Nephron (organoid): ENCODE results near the gene ARMC7.
A peak's percentile ranks its signal among the peaks of the same experiment; 100 is the strongest.

Experiments used
- H3K27ac Mint-ChIP-seq, 3 experiments: 2 replicates each; pipeline ENCODE4 v1.8.0; 2020; ENCODE audit warnings: mixed read lengths in 3 of 3, mild to moderate bottlenecking in 2 of 3, moderate library complexity in 1 of 3
- H3K27me3 Mint-ChIP-seq: 2 replicates; pipeline ENCODE4 v1.8.0; 2021; ENCODE audit warnings: low read depth, mild to moderate bottlenecking, moderate library complexity, mixed read lengths
- H3K36me3 Mint-ChIP-seq: 2 replicates; pipeline ENCODE4 v1.8.0; 2020; ENCODE audit warnings: low read depth, mixed read lengths
- H3K4me1 Mint-ChIP-seq: 2 replicates; pipeline ENCODE4 v1.8.0; 2020; ENCODE audit warnings: mixed read lengths
- H3K4me3 Mint-ChIP-seq, 3 experiments: 2 replicates each; pipeline ENCODE4 v1.8.0; 2020; ENCODE audit warnings: mild to moderate bottlenecking in 3 of 3, mixed read lengths in 3 of 3, moderate library complexity in 2 of 3
- H3K9me3 Mint-ChIP-seq: 2 replicates; pipeline ENCODE4 v1.8.0; 2020; ENCODE audit warnings: mixed read lengths
- CTCF ChIP-seq, 3 experiments: fragments of 200-600 bp; sonication (generic); IDR thresholded peaks; one replicate each; pipeline ENCODE4 v1.5.0; 2021; ENCODE audit warnings: antibody characterized with exemption in 3 of 3; ENCODE audit not compliant: unreplicated experiment in 3 of 3

The ARMC7 gene

GRCh38 chr17:75099881-75100595 lies 9.7 kb upstream of the ARMC7 start:
- Mint-ChIP-seq H3K9me3 (no peaks in the 10 kb centered on the region), H3K27ac (no peak overlapping the region), H3K4me1 (no peaks in the 10 kb centered on the region), H3K4me3 (no peak overlapping the region), H3K27me3 (peaks cover 3% of the 10 kb centered on the region), H3K36me3 (peaks cover 14% of the 10 kb centered on the region)
- TF ChIP-seq CTCF (IDR thresholded peaks at IDR 0.05; ENCODE audit: unreplicated experiment in 3 of 3), result no peak

GRCh38 chr17:75102385-75102821 lies 7.4 kb upstream of the ARMC7 start:
- Mint-ChIP-seq H3K9me3 (no peaks in the 10 kb centered on the region), H3K27me3 (peaks cover 13% of the 10 kb centered on the region), H3K27ac (no peak overlapping the region), H3K4me1 (peaks cover 8% of the 10 kb centered on the region), H3K4me3 (no peak overlapping the region), H3K36me3 (peaks cover 20% of the 10 kb centered on the region)
- no peak for TF ChIP-seq CTCF (IDR thresholded peaks at IDR 0.05; ENCODE audit: unreplicated experiment in 3 of 3)

GRCh38 chr17:75103601-75104554 lies 5.9 kb upstream of the ARMC7 start:
- TF ChIP-seq CTCF (IDR thresholded peaks at IDR 0.05; ENCODE audit: unreplicated experiment in 3 of 3), result no peak
- Mint-ChIP-seq H3K27me3 (peaks cover 19% of the 10 kb centered on the region), H3K9me3 (no peaks in the 10 kb centered on the region), H3K4me3 (no peak overlapping the region), H3K27ac (no peak overlapping the region), H3K36me3 (peaks cover 14% of the 10 kb centered on the region), H3K4me1 (peaks cover 8% of the 10 kb centered on the region)

- peak; percentile 68 to 78 (median 76) for TF ChIP-seq CTCF (IDR thresholded peaks at IDR 0.05; ENCODE audit: unreplicated experiment in 3 of 3)
- H3K4me1 Mint-ChIP-seq, result peaks cover 10% of the 10 kb centered on the region
- peak overlapping the region in 2 of 3 experiments; percentile 15 to 66 for H3K4me3 Mint-ChIP-seq
- H3K27ac Mint-ChIP-seq, result peak overlapping the region in 1 of 3 experiments; percentile 38
- H3K36me3 Mint-ChIP-seq, result peaks cover 10% of the 10 kb centered on the region
- peaks cover 21% of the 10 kb centered on the region for H3K27me3 Mint-ChIP-seq
- H3K9me3 Mint-ChIP-seq, result no peaks in the 10 kb centered on the region
These were observed 4.4 kb upstream of the ARMC7 start for GRCh38 chr17:75105126-75106080.

GRCh38 chr17:75108193-75108592 lies 1.6 kb upstream of the ARMC7 start:
- Mint-ChIP-seq H3K4me1 (peaks cover 20% of the 10 kb centered on the region), H3K27me3 (peaks cover 21% of the 10 kb centered on the region), H3K36me3 (peaks cover 13% of the 10 kb centered on the region), H3K9me3 (no peaks in the 10 kb centered on the region), H3K27ac (no peak overlapping the region), H3K4me3 (peak overlapping the region; percentile 87 to 91 (median 90))
- TF ChIP-seq CTCF (IDR thresholded peaks at IDR 0.05; ENCODE audit: unreplicated experiment in 3 of 3), result no peak
